GM12873 (cell line): ENCODE measurements around the gene DEUP1.

Source experiments
- CTCF ChIP-seq: IDR thresholded peaks from 2 replicates; pipeline ENCODE4 v1.5.1; 2012; ENCODE audit warnings: low read depth, mild to moderate bottlenecking, moderate library complexity, low read length, control low read depth; ENCODE audit not compliant: insufficient read depth; ENCODE audit errors: missing control alignments

The DEUP1 gene

GRCh38 chr11:93359396-93359795 is 28.9 kb downstream of the DEUP1 start:
- TF ChIP-seq CTCF: no peak

- TF ChIP-seq CTCF: peak; percentile 3
Observed at GRCh38 chr11:93361435-93361834, 30.9 kb downstream of the DEUP1 start.

GRCh38 chr11:93368022-93368421 is 37.5 kb downstream of the DEUP1 start:
- no peak for TF ChIP-seq CTCF

DNA sequence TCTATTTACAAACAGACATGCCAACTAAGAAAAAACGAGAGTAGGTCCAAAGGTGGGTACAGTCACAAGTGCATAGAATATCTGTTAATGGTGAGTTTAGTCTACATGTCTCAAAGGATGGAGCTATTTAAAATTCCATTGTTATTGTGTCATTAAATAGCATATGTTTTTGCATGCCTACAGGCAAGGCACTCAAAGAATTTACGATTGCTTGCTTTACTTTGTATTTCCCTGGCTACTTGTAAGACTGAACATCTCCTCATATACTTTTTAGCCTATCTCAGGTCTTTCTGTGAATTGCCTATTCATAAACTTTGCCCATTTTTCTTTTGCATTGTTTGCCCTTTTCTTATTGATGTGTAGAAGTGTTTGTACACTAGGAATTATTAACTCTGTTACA is 39.7 kb downstream of the DEUP1 start:
- no peak for TF ChIP-seq CTCF

GRCh38 chr11:93389737-93390136 is 59.2 kb downstream of the DEUP1 start:
- TF ChIP-seq CTCF: no peak

- no peak for TF ChIP-seq CTCF
Observed at GRCh38 chr11:93392867-93393266, 62.3 kb downstream of the DEUP1 start.

DNA sequence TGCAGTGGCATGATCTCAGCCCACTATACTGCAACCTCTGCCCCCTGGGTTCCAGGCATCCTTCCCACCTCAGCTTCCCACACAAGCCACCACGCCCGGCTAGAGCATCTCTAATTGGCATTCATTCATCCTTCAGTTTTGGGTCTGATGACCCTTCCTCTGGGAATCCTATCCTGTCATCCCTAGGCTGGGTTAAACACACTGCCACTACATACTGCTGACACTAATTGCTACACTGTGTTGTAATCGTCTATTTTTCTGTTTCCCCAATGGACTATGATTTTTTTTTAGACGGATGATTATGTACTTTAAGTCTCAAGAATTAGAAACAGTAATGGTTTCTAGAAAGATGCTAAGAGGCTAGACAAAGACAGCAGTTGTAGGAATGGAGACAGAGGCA is 62.8 kb downstream of the DEUP1 start:
- no peak for TF ChIP-seq CTCF
